Activated T-cell treated with anti-CD3 and anti-CD28 coated beads, Interleukin-2, amount 50 U/mL, for 24 hours (primary cell): Measurements from ENCODE around the gene FARS2.

Experiments
- DNase-seq: peaks from one replicate; pipeline ENCODE4 v3.0.0-alpha.2; 2020
- H3K27ac Mint-ChIP-seq: 2 replicates; pipeline ENCODE4 v1.8.0; 2020; ENCODE audit warnings: mild to moderate bottlenecking, mixed read lengths
- H3K27me3 Mint-ChIP-seq: 2 replicates; pipeline ENCODE4 v1.8.0; 2020; ENCODE audit warnings: mixed read lengths
- H3K36me3 Mint-ChIP-seq: 2 replicates; pipeline ENCODE4 v1.8.0; 2020; ENCODE audit warnings: low read depth, mixed read lengths
- H3K4me1 Mint-ChIP-seq: 2 replicates; pipeline ENCODE4 v1.8.0; 2020; ENCODE audit warnings: low read depth, mixed read lengths
- H3K4me3 Mint-ChIP-seq: 2 replicates; pipeline ENCODE4 v1.8.0; 2020; ENCODE audit warnings: mild to moderate bottlenecking, moderate library complexity, mixed read lengths
- H3K9me3 Mint-ChIP-seq: 2 replicates; pipeline ENCODE4 v1.8.0; 2020; ENCODE audit warnings: mixed read lengths

FARS2 gene

DNA sequence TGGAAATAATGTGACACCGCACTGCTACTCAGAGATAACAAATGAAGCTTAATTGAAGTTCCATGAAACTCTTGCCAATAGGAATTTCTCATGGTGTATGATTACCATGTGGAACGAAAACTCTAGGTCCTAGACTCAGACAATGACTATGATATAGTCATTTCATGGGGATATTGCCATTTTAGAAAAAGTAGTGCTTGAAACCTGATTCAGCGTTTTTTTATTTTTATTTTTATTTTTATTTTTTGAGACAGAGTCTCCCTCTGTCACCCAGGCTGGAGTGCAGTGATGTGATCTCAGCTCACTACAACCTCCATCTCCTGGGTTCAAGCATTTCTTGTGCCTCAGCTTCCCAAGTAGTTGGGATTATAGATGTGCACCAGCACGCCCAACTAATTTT is 253.9 kb downstream of the FARS2 start:
- H3K36me3 Mint-ChIP-seq: peaks cover 4% of the 10 kb centered on the region
- H3K4me3 Mint-ChIP-seq: no peak overlapping the region
- H3K4me1 Mint-ChIP-seq: peaks cover 57% of the 10 kb centered on the region
- no peaks in the 10 kb centered on the region for H3K9me3 Mint-ChIP-seq
- H3K27me3 Mint-ChIP-seq: no peaks in the 10 kb centered on the region
- no peak for DNase-seq
- no peak overlapping the region for H3K27ac Mint-ChIP-seq

DNA sequence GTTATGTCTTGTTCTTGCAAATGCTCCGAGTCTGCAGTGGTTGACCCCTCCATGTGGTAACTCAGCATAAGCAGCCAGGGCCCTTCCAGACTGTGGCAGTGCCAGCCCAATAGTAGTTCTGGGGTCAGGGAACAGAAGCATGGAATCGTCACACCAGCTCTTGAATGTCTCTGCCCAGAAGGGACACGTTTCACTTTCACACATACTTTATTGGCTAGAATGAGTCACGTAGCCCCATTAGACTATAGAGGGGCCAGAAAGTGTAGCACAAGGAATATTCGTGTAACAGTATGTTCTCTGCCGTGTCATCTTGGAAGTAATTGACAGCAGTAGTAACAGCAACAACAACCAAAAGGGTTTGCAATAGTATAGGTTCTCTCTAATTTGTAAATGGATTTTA is 254.7 kb downstream of the FARS2 start:
- DNase-seq: no peak
- H3K4me1 Mint-ChIP-seq: peaks cover 60% of the 10 kb centered on the region
- H3K36me3 Mint-ChIP-seq: peaks cover 2% of the 10 kb centered on the region
- no peaks in the 10 kb centered on the region for H3K27me3 Mint-ChIP-seq
- no peak overlapping the region for H3K27ac Mint-ChIP-seq
- no peak overlapping the region for H3K4me3 Mint-ChIP-seq
- no peaks in the 10 kb centered on the region for H3K9me3 Mint-ChIP-seq

DNA sequence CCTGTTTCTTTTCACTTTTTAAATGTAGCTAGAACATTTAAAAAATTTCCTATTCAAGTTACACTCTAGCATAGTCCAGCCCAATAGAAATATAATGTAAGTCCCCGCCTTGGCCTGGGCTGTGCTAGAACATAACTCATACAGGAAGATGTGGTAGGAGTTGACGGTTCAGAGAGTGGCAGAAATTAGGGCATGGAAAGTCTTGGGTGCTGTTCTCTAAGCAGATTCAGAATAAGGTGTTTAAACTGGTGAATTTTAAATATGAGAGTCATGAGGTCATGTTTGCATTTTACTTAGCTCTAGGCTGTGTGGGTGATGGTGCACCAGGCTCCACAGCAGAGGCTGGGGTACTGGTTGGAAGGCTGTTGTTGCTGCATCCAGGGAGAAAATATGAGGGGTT is 256.5 kb downstream of the FARS2 start:
- peak; percentile 40 for DNase-seq
- Mint-ChIP-seq H3K27ac (peak overlapping the region; percentile 79), H3K36me3 (no peaks in the 10 kb centered on the region), H3K4me3 (peak overlapping the region; percentile 2), H3K9me3 (no peaks in the 10 kb centered on the region), H3K4me1 (peaks cover 63% of the 10 kb centered on the region), H3K27me3 (no peaks in the 10 kb centered on the region)

DNA sequence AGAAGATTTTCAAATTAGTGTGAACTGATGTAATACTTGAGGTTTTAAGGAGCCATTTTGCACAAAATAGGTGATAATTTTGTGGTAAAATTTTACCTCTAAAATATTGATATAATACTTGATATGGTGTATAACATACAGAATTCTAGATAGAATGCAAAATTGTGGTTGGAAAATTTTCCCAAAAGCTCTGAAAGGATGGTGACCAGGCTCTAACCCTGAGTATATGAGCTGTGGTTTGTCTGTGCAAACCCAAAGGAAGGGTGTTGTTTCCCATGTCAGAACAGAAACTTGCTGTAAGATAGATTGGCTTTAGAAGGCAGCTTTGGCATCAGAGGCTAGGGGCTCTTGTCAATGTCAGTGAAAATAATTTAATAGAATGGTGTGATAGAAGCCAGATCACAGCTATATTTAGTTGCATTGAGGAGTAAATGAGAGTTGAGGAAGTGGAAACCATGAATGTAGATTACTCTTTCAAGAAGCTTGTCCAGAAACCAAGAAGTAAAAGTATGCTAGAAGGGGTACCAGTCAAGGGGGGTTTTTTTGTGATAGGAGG is 257.7 kb downstream of the FARS2 start:
- H3K27ac Mint-ChIP-seq: peak overlapping the region; percentile 57
- no peaks in the 10 kb centered on the region for H3K36me3 Mint-ChIP-seq
- no peaks in the 10 kb centered on the region for H3K27me3 Mint-ChIP-seq
- peaks cover 58% of the 10 kb centered on the region for H3K4me1 Mint-ChIP-seq
- H3K9me3 Mint-ChIP-seq: no peaks in the 10 kb centered on the region
- no peak overlapping the region for H3K4me3 Mint-ChIP-seq
- DNase-seq: no peak

DNA sequence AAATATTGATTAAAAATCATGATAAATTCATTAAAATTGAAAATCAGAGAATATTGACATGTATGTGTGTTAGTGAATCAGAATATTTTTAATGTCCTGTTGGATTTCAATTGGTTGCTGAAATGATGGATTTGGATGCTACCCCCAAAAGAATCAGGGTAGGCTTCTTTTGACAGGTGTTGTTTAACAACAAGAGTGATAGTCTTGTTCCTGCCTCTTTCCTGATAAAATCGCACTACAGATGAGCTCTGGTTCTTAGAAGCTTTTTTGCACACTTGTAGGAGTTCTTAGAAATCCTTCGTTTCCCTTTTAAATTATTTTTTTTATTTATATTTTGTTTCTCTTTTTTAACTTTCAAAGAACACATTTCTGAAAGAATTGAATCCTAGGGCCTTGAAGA is 259.5 kb downstream of the FARS2 start:
- H3K27me3 Mint-ChIP-seq: no peaks in the 10 kb centered on the region

DNA sequence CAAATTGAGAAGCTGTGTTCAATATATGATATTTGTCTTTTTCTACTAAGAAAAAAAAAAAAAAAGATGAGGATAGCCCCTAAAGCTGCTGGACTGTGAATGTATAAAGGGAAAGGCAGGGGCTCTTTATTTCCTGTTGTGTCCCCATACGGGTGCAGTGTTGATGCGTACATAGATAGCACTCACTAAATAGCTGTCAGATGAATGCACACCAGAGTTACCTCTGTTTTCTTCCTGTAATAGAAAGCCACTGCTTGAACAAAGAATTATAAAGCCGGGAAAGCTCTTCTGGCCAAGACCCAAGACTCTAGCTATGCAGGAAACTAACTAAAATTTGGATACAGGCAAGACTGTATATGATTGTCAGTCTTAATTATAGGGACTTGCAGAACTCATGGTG is 260.0 kb downstream of the FARS2 start:
- peaks cover 41% of the 10 kb centered on the region for H3K4me1 Mint-ChIP-seq
- no peak for DNase-seq
- no peaks in the 10 kb centered on the region for H3K9me3 Mint-ChIP-seq
- no peak overlapping the region for H3K27ac Mint-ChIP-seq
- H3K27me3 Mint-ChIP-seq: no peaks in the 10 kb centered on the region
- H3K4me3 Mint-ChIP-seq: no peak overlapping the region
- H3K36me3 Mint-ChIP-seq: peaks cover 7% of the 10 kb centered on the region

More for the DNA sequence above, 259.5 kb downstream of the FARS2 start:
- no peak for DNase-seq
- H3K4me3 Mint-ChIP-seq: no peak overlapping the region
- H3K27ac Mint-ChIP-seq: no peak overlapping the region
- H3K9me3 Mint-ChIP-seq: no peaks in the 10 kb centered on the region
- peaks cover 4% of the 10 kb centered on the region for H3K36me3 Mint-ChIP-seq
- peaks cover 47% of the 10 kb centered on the region for H3K4me1 Mint-ChIP-seq

DNA sequence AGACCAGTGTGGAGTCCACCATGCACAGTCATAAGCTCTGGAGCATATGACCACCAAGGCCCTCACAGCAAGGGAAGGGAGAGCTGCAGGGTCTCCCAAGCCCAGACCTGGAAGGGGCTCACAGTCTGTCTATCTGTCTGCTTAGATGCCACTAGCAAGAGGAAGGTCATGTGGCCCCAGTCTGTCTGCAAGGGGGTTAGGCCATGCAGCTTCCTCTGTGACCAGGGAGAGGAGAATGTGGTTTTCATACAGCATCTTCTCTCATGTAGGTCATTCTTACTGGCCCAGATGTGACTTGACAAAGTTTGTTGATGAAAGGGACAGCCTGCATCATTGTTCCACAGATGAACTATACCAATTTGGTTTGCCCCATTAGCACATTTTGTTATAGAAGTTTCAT is 260.8 kb downstream of the FARS2 start:
- peaks cover 9% of the 10 kb centered on the region for H3K36me3 Mint-ChIP-seq
- H3K27ac Mint-ChIP-seq: no peak overlapping the region
- H3K4me3 Mint-ChIP-seq: no peak overlapping the region
- no peaks in the 10 kb centered on the region for H3K27me3 Mint-ChIP-seq
- no peak for DNase-seq
- peaks cover 35% of the 10 kb centered on the region for H3K4me1 Mint-ChIP-seq
- no peaks in the 10 kb centered on the region for H3K9me3 Mint-ChIP-seq

DNA sequence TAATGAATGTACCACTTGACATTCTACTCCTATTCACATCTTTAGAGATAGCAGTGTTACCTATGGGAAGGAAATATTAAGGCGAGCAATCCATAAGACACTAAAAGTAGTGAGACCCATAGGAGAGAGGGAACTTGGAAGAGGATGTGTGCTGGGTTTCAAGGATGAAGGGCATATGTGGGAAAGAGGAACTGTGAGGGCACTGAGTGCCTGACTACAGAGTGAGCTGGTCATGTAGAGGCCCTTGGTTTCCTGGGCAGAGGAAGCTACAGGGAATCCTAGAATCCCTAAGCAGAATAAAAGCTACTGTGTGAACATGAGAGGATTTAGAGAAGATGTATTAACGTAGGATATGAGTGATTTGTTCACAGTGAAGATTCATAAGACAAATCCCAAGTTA is 262.8 kb downstream of the FARS2 start:
- Mint-ChIP-seq H3K27ac (no peak overlapping the region), H3K4me3 (no peak overlapping the region), H3K36me3 (peaks cover 11% of the 10 kb centered on the region), H3K9me3 (no peaks in the 10 kb centered on the region), H3K27me3 (no peaks in the 10 kb centered on the region), H3K4me1 (peaks cover 25% of the 10 kb centered on the region)
- no peak for DNase-seq

DNA sequence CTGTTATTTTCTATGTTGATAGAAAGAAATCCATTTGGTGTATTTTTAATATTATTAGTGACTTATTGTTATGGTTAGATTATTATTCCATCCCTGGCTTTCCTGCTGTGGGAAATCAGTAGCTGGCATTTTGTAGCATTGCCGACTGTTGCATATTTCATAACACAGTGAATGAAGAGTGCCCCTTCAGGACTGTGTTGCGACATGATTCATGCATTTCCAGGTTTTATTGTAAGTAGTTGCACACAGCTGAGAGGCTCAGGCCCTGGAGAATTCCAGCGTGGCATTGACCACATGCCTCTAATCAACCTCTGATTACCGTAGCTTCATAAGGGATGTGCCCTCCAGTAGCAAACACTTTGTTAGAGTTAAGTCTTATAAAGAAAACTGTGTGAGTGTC is 263.9 kb downstream of the FARS2 start:
- Mint-ChIP-seq H3K4me1 (peaks cover 16% of the 10 kb centered on the region), H3K9me3 (no peaks in the 10 kb centered on the region), H3K36me3 (peaks cover 11% of the 10 kb centered on the region), H3K4me3 (no peak overlapping the region), H3K27me3 (no peaks in the 10 kb centered on the region), H3K27ac (no peak overlapping the region)
- no peak for DNase-seq

DNA sequence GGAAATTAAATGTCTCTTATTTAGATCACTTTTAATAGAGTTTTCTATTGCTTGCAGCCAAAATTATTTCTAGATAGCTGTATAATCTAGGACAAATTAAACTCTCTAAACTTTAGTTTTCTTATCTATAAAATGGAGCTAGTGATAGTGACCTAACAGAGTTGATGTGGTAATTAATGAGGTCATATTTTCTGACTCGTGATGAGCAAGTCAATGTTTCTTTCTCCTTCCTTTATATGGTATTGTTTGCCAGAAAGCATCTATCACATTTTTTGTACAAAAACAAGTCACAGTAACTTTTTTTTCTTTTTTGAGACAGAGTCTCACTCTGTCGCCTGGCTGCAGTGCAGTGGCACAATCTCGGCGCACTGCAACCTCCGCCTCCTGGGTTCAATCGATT is 267.7 kb downstream of the FARS2 start:
- Mint-ChIP-seq H3K9me3 (no peaks in the 10 kb centered on the region), H3K4me1 (peaks cover 10% of the 10 kb centered on the region), H3K36me3 (peaks cover 13% of the 10 kb centered on the region), H3K27ac (no peak overlapping the region), H3K4me3 (no peak overlapping the region), H3K27me3 (no peaks in the 10 kb centered on the region)
- no peak for DNase-seq

DNA sequence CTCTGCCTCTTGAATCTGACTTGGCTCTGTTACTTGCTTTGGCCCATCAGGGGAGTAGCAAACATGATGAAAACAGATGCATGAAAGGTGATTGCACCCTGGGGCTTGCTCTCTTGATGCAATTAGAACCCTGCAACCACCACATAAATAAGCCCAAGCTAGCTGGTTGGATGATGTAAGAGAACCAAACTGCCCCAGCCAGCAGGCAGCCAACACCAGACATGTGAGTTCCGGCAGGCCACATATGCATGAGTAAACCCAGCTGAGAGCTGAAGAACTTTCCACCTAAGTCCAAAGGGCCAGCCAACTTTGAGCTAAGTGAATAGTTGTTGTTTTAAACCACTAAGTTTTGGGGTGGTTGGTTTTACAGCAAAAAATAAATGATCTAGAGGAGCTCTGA is 268.4 kb downstream of the FARS2 start:
- no peak overlapping the region for H3K27ac Mint-ChIP-seq
- H3K36me3 Mint-ChIP-seq: peaks cover 20% of the 10 kb centered on the region
- H3K27me3 Mint-ChIP-seq: no peaks in the 10 kb centered on the region
- no peaks in the 10 kb centered on the region for H3K9me3 Mint-ChIP-seq
- no peak overlapping the region for H3K4me3 Mint-ChIP-seq
- no peak for DNase-seq
- peaks cover 12% of the 10 kb centered on the region for H3K4me1 Mint-ChIP-seq

DNA sequence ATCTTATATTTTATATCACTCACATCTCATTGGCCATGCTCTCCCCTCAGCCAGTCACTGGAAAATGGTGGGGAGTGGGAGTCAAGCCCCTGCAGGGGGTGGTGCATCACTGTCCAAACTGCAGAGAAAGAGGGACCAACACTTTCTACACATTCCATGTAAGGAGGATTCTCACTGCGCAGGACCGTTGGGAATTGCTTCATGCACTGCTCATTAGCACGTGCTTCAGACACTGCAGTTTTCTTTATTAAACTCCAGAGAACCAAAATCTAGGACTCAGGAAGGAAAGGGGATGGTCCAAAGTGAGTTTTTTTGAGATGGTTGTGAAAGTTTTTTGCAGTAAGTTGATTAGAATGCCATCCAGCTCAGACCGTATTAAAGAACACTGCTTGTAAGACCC is 269.8 kb downstream of the FARS2 start:
- Mint-ChIP-seq H3K4me1 (peaks cover 12% of the 10 kb centered on the region), H3K27me3 (no peaks in the 10 kb centered on the region), H3K36me3 (peaks cover 18% of the 10 kb centered on the region), H3K27ac (no peak overlapping the region), H3K4me3 (no peak overlapping the region), H3K9me3 (no peaks in the 10 kb centered on the region)
- DNase-seq: no peak

DNA sequence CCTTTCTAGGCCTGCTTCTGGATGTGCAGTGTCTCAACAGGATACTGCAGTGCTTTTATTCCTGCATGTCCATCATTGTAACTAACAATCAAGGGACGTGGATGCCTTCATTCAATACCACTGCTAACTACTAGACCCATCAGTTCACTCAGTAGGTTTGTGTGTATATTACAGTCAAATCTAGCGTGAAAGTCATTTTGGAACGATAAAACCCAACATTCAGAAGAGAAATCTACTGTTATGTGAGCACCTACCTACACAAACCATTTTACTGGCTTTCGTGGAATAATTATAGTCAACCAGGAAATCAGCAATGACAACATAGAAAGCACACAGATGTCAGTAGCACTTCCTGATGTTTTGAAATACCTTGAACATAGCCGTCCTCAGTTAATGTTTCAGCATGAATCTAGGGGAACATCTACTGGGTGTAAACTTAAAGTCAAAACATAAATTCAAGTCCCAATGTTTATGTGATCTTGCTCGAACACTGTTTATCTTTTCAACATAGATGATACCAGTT is 270.6 kb downstream of the FARS2 start:
- no peaks in the 10 kb centered on the region for H3K27me3 Mint-ChIP-seq
- H3K36me3 Mint-ChIP-seq: peaks cover 18% of the 10 kb centered on the region
- no peak for DNase-seq
- H3K27ac Mint-ChIP-seq: no peak overlapping the region
- H3K4me3 Mint-ChIP-seq: no peak overlapping the region
- no peaks in the 10 kb centered on the region for H3K9me3 Mint-ChIP-seq
- H3K4me1 Mint-ChIP-seq: peaks cover 16% of the 10 kb centered on the region

DNA sequence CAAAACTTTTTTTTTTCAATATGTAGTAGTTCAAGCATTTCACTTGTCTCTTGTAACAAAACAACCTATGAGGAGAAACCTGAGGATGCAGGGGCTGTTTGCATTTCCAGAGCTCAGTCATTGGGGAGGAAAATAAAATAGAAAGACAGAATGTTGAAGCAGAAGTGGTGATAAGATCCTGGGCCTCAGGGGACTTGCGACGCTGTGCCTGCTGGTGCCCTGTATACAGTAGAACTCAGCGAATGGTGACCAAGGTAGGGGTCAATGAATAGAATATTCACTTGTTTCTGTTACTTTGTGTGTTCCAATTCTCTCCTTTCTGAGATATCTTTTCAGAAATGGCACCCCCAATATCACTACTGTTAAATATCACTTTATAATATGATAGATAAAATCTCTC is 271.6 kb downstream of the FARS2 start:
- no peak overlapping the region for H3K27ac Mint-ChIP-seq
- no peaks in the 10 kb centered on the region for H3K27me3 Mint-ChIP-seq
- peaks cover 13% of the 10 kb centered on the region for H3K4me1 Mint-ChIP-seq

DNA sequence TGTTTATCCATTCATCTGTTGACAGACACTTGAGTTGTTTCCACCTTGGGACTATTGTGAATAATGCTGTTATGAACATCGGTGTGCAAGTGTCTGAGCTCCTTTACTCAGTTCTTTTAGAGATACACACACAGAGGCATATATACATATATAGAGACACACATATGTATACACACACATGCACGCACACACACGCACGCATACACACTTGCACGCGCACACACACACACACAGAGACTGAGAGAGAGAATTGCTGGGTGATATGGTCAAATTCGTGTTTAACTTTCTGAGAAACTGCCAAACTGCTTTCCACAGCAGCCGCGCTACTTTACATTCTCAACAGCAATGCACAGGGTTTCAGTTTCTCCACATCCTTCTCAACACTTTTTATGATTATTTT is 273.3 kb downstream of the FARS2 start:
- no peak overlapping the region for H3K4me3 Mint-ChIP-seq
- no peaks in the 10 kb centered on the region for H3K27me3 Mint-ChIP-seq
- peaks cover 19% of the 10 kb centered on the region for H3K36me3 Mint-ChIP-seq
- no peak overlapping the region for H3K27ac Mint-ChIP-seq
- no peaks in the 10 kb centered on the region for H3K9me3 Mint-ChIP-seq
- peaks cover 13% of the 10 kb centered on the region for H3K4me1 Mint-ChIP-seq
- no peak for DNase-seq

More for the DNA sequence above, 271.6 kb downstream of the FARS2 start:
- Mint-ChIP-seq H3K4me3 (no peak overlapping the region), H3K36me3 (peaks cover 14% of the 10 kb centered on the region), H3K9me3 (no peaks in the 10 kb centered on the region)
- no peak for DNase-seq

DNA sequence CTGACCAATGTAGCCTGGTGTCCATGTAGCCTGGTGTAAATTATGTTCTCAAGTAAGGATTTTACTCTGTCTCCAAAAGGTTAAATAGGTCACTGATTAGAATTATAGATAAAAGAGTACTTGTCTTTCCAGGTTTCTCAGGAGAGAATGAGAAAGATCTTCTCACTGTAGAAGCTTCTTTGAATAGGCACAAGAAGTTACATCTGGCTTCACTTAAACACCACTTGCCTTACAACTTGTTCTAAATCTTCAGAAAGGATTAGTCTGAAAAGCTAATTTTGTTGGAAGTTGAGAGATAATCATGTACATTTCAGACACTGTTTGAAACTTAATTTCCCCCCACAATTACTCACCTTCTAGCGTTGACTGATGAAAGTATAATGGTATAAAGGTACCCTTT is 275.3 kb downstream of the FARS2 start:
- peaks cover 22% of the 10 kb centered on the region for H3K4me1 Mint-ChIP-seq
- H3K9me3 Mint-ChIP-seq: no peaks in the 10 kb centered on the region
- H3K27me3 Mint-ChIP-seq: no peaks in the 10 kb centered on the region
- peaks cover 23% of the 10 kb centered on the region for H3K36me3 Mint-ChIP-seq
- no peak for DNase-seq
- no peak overlapping the region for H3K4me3 Mint-ChIP-seq
- H3K27ac Mint-ChIP-seq: no peak overlapping the region
